ENCODE measurements around the gene FSTL4. TPM values are rescaled to one million over a fixed set of nuclear protein-coding genes. Genes with fewer than 3 reads are reported as not detected.

The FSTL4 gene
- total RNA-seq, 4 donors from 2014 or later = 5.1 to 8.3 (median 6.0) TPM

GRCh38 chr5:133249593-133249992 lies 362.7 kb downstream of the FSTL4 start:
- 90 to 95% methylated on average over 6 of the region's 6 CpGs for WGBS, 2 donors
- intact Hi-C loops (cut with DNase I; ENCODE audit: low total_unique reads) = no loop called here
- TF ChIP-seq CTCF (IDR thresholded peaks at IDR 0.05) (no peak), POLR2A (IDR thresholded peaks at IDR 0.05) (no peak)
- H3K4me3 ChIP-seq (ENCODE audit: low read depth, poor library complexity, severe bottlenecking) = no peak overlapping the region
- DNase-seq (ENCODE audit: low spot score in 2 of 2) = no peak

- 82 to 84% methylated on average over 5 of the region's 5 CpGs for WGBS, 2 donors
- intact Hi-C loops (cut with DNase I; ENCODE audit: low total_unique reads) = no loop called here
- H3K4me3 ChIP-seq (ENCODE audit: low read depth, poor library complexity, severe bottlenecking) = no peak overlapping the region
- TF ChIP-seq POLR2A (IDR thresholded peaks at IDR 0.05) (no peak), CTCF (IDR thresholded peaks at IDR 0.05) (no peak)
- DNase-seq (ENCODE audit: low spot score in 2 of 2) = no peak
Observed at GRCh38 chr5:133247881-133248624, 364.3 kb downstream of the FSTL4 start.

- no peak for DNase-seq (ENCODE audit: low spot score in 2 of 2)
- TF ChIP-seq CTCF (IDR thresholded peaks at IDR 0.05) (no peak), POLR2A (IDR thresholded peaks at IDR 0.05) (no peak)
- no peak overlapping the region for H3K4me3 ChIP-seq (ENCODE audit: low read depth, poor library complexity, severe bottlenecking)
- intact Hi-C loops (cut with DNase I; ENCODE audit: low total_unique reads) = no loop called here
- 85% methylated on average over 4 of the region's 4 CpGs for WGBS, 2 donors
Observed at GRCh38 chr5:133247151-133247709, 365.1 kb downstream of the FSTL4 start.

GRCh38 chr5:133246376-133247150 lies 365.8 kb downstream of the FSTL4 start:
- intact Hi-C loops (cut with DNase I; ENCODE audit: low total_unique reads) = no loop called here
- no peak for DNase-seq (ENCODE audit: low spot score in 2 of 2)
- TF ChIP-seq POLR2A (IDR thresholded peaks at IDR 0.05) (no peak), CTCF (IDR thresholded peaks at IDR 0.05) (no peak)
- 83 to 86% methylated on average over 13 of the region's 13 CpGs for WGBS, 2 donors
- H3K4me3 ChIP-seq (ENCODE audit: low read depth, poor library complexity, severe bottlenecking) = no peak overlapping the region

GRCh38 chr5:133246053-133246370 lies 366.3 kb downstream of the FSTL4 start:
- DNase-seq (ENCODE audit: low spot score in 2 of 2) = no peak
- no peak overlapping the region for H3K4me3 ChIP-seq (ENCODE audit: low read depth, poor library complexity, severe bottlenecking)
- 77 to 79% methylated on average over 12 of the region's 12 CpGs for WGBS, 2 donors
- TF ChIP-seq POLR2A (IDR thresholded peaks at IDR 0.05) (no peak), CTCF (IDR thresholded peaks at IDR 0.05) (no peak)
- intact Hi-C loops (cut with DNase I; ENCODE audit: low total_unique reads) = no loop called here

All from lower leg skin (tissue), 4 donors.